ENCODE data around the gene GNG14. TPM values are rescaled to one million over a fixed set of nuclear protein-coding genes. Genes with fewer than 3 reads are reported as not detected.

Gene GNG14
- total and polyA plus RNA-seq, 2 of the 13 experiments (the other 11 are each of a cell fraction or from before 2014, with no cell fraction given): not detected

GRCh38 chr19:12666265-12667048, 21.3 kb upstream of the GNG14 start, which contains the start of the genes MAN2B1 and WDR83 (continued):
- TF ChIP-seq, protein P1, sequence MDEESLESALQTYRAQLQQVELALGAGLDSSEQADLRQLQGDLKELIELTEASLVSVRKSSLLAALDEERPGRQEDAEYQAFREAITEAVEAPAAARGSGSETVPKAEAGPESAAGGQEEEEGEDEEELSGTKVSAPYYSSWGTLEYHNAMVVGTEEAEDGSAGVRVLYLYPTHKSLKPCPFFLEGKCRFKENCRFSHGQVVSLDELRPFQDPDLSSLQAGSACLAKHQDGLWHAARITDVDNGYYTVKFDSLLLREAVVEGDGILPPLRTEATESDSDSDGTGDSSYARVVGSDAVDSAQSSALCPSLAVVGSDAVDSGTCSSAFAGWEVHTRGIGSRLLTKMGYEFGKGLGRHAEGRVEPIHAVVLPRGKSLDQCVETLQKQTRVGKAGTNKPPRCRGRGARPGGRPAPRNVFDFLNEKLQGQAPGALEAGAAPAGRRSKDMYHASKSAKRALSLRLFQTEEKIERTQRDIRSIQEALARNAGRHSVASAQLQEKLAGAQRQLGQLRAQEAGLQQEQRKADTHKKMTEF (CRISPR knock-in tag; IDR thresholded peaks at IDR 0.05): peak; percentile 59; the same call in 1 of the 2 replicates
- no peak for TF ChIP-seq ARID2 (CRISPR knock-in tag; IDR thresholded peaks at IDR 0.05; ENCODE audit: borderline replicate concordance)
- TF ChIP-seq MIXL1 (CRISPR knock-in tag; IDR thresholded peaks at IDR 0.05): no peak
- no peak for TF ChIP-seq ZMAT3 (CRISPR knock-in tag; conservative IDR thresholded peaks at IDR 0.05)
- no peak for TF ChIP-seq NBN (conservative IDR thresholded peaks at IDR 0.05)
- TF ChIP-seq ZFP1 (CRISPR knock-in tag; IDR thresholded peaks at IDR 0.05): peak; percentile 45; the same call in 1 of the 2 replicates
- no peak for TF ChIP-seq ZNF562 (CRISPR knock-in tag; IDR thresholded peaks at IDR 0.05; ENCODE audit: borderline replicate concordance)
- TF ChIP-seq HIVEP1 (CRISPR knock-in tag; IDR thresholded peaks at IDR 0.05): peak; percentile 87
- no peak for TF ChIP-seq ZNF329 (CRISPR knock-in tag; IDR thresholded peaks at IDR 0.05; ENCODE audit: low read depth)
- TF ChIP-seq, protein P2, sequence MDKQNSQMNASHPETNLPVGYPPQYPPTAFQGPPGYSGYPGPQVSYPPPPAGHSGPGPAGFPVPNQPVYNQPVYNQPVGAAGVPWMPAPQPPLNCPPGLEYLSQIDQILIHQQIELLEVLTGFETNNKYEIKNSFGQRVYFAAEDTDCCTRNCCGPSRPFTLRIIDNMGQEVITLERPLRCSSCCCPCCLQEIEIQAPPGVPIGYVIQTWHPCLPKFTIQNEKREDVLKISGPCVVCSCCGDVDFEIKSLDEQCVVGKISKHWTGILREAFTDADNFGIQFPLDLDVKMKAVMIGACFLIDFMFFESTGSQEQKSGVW (CRISPR knock-in tag; IDR thresholded peaks at IDR 0.05; ENCODE audit: borderline replicate concordance): no peak
- no peak for TF ChIP-seq ZNF441 (CRISPR knock-in tag; IDR thresholded peaks at IDR 0.05; ENCODE audit: borderline replicate concordance)
- TF ChIP-seq, protein P3, sequence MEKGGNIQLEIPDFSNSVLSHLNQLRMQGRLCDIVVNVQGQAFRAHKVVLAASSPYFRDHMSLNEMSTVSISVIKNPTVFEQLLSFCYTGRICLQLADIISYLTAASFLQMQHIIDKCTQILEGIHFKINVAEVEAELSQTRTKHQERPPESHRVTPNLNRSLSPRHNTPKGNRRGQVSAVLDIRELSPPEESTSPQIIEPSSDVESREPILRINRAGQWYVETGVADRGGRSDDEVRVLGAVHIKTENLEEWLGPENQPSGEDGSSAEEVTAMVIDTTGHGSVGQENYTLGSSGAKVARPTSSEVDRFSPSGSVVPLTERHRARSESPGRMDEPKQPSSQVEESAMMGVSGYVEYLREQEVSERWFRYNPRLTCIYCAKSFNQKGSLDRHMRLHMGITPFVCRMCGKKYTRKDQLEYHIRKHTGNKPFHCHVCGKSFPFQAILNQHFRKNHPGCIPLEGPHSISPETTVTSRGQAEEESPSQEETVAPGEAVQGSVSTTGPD (CRISPR knock-in tag; IDR thresholded peaks at IDR 0.05): no peak
- no peak for TF ChIP-seq FOXJ3 (CRISPR knock-in tag; IDR thresholded peaks at IDR 0.05; ENCODE audit: borderline replicate concordance)
- TF ChIP-seq ERF (CRISPR knock-in tag; IDR thresholded peaks at IDR 0.05): no peak
- no peak for TF ChIP-seq RFXANK (CRISPR knock-in tag; IDR thresholded peaks at IDR 0.05)
- TF ChIP-seq ZNF761 (CRISPR knock-in tag; conservative IDR thresholded peaks at IDR 0.05): 0 out of 2 replicates have a peak, but pooled peaks have one; percentile 29
- no peak for TF ChIP-seq ZNF737 (CRISPR knock-in tag; IDR thresholded peaks at IDR 0.05; ENCODE audit: borderline replicate concordance)
- no peak for TF ChIP-seq ZNF33A (CRISPR knock-in tag; IDR thresholded peaks at IDR 0.05; ENCODE audit: borderline replicate concordance)
- TF ChIP-seq ZNF138 (CRISPR knock-in tag; IDR thresholded peaks at IDR 0.05; ENCODE audit: low read depth): no peak
- TF ChIP-seq MTERF4 (CRISPR knock-in tag; IDR thresholded peaks at IDR 0.05): no peak
- TF ChIP-seq ZFP62 (CRISPR knock-in tag; IDR thresholded peaks at IDR 0.05): no peak
- TF ChIP-seq CBX2 (IDR thresholded peaks at IDR 0.05; ENCODE audit: low read depth, low read length): no peak
- TF ChIP-seq CBX2 (CRISPR knock-in tag; IDR thresholded peaks at IDR 0.05; ENCODE audit: low read depth): no peak
- no peak for TF ChIP-seq PREB (CRISPR knock-in tag; IDR thresholded peaks at IDR 0.05)
- TF ChIP-seq BORCS8-MEF2B (CRISPR knock-in tag; IDR thresholded peaks at IDR 0.05): no peak
- TF ChIP-seq PITX1 (CRISPR knock-in tag; IDR thresholded peaks at IDR 0.05): no peak
- no peak for TF ChIP-seq CENPX (CRISPR knock-in tag; IDR thresholded peaks at IDR 0.05)
